ENCODE measurements around the gene LGI4.
"Not testable (repeated sequence)": the region's sequence is repeated elsewhere in the genome, so short reads cannot be mapped to it uniquely, and the experiment has no call there.

Gene LGI4

DNA sequence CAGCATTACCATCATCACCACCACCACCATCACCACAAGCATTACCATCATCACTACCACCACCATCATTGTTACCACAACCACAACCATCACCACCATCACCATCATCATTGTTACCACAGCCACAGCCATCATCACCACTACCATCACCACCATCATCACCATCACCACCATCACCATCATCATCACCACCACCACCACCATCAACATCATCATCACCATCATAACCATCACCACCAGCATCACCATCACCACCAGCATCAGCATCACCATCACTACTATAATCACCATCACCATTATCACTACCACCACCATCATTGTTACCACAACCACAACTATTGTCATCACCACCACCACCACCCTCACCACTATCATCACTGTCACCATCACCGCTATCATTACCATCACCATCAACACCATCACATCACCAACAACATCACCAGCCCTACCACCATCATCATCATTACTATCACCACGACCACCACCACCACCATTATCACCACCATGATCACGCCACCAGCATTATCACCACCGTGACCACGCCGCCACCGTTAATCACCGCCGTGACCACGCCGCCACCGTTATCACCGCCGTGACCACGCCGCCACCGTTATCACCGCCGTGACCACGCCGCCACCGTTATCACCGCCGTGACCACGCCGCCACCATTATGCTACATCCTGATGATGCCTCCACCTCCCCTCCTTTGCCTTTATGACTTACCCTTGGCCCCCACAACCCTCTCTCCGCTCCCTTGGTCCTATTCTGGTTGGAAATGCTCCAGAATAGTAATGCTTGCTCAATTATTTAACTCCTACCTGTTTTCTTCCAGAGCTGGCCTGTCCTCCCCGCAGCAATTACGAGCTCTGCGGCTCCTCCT lies 29.2 kb downstream of the LGI4 start:
- DNase-seq, result no peak

- no peak for DNase-seq
These were observed 29.8 kb downstream of the LGI4 start for GRCh38 chr19:35105047-35105410.

GRCh38 chr19:35104361-35104760 lies 30.5 kb downstream of the LGI4 start:
- DNase-seq, result no peak

DNA sequence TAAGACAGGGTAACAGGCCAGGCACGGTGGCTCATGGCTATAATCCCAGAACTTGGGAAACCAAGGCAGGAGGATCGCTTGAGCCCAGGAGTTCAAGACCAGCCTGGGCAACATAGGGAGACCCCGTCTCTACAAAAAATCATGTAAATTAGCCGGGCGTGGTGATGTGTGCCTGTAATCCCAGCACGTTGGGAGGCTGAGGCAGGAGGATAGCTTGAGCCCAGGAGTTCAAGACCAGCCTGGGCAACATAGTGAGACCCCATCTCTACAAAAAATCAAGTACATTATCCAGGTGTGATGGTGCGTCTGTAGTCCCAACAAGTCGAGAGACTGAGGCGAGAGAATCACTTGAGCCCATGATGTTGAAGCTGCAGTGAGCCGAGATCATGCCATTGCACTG lies 31.2 kb downstream of the LGI4 start:
- not testable (repeated sequence) for DNase-seq

- not testable (repeated sequence) for DNase-seq
These were observed 32.9 kb downstream of the LGI4 start for GRCh38 chr19:35101949-35102348.

GRCh38 chr19:35100588-35101533 lies 34.0 kb downstream of the LGI4 start:
- DNase-seq, result no peak

DNA sequence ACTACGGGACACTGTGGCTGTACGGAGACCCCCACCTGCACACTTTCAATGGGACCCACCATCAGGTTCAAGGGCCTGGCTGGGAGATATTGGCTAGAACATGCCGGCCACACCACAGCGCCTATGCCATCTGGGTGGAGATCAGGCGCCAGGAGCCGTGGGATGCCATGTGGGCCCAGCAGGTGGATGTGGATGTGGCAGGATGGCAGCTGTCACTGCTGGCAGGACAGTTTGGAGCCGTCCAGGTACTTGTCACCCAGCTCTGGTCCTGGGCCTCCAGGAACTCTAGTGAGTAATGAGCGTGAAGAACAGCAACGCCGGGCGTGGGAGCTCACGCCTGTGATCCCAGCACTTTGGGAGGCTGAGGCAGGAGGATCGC lies 35.0 kb downstream of the LGI4 start:
- no peak for DNase-seq

GRCh38 chr19:35099155-35099896 lies 35.5 kb downstream of the LGI4 start:
- DNase-seq, result no peak

DNA sequence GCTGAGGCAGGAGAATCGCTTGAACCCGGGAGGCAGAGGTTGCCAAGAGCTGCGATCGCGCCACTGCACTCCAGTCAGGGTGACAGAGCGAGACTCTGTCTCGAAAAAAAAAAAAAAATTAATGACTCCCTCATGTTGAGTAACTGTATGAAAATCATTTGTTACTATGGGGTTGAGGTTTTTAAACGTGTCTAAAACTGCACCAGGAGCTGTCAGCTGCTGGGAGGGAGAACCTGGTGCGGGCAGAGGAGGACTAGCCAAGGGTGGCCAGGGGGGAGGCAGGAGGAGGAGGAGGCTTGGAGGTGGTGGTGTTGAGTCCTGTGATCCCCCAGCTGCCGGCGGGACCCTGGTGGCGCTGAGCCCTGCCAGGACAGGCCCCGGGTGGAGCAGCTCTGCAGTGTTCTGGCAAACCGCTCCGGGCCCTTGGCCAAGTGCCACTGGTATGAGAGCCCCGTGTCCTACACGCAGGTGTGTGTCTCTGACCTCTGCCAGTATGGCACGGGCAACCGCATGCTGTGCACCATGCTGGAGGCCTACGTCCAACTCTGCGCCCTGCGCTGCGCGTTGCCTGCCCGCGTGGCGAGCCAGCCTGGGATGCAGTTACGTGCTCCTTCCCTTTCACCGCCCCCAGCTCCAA lies 36.3 kb downstream of the LGI4 start:
- DNase-seq, result no peak

DNA sequence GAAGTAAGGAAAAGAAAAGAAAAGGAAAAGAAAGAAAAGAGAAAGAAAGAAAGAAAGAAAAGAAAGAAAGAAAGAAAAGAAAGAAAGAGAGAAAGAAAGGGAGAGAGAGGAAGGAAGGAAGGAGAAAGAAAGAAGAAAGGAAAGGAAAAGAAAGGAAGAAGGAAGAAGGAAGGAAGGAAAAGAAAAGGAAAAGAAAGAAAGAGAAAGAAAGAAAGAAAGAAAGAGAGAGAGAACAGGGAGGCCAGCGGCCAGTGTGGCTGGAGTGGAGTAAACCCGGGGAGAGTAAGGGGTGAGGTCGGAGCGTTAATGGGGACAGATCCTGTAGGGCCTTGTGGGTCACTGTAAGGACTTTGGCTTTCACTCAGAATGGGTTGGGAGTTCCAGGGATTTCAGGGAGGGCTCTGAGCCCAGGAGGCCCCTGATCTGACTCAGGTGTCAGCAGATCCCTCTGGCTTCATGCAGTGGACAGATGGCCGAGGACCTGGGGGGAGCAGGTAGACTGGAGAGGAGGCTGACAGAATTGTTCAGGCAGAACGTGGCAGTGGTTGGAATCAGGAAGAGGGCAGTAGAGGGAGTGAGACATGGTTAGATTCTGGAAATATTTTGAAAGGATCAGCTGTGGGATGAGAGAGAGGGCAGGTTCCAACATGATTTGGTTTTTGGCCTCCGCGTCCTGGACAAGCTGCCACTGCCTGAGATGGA lies 39.0 kb downstream of the LGI4 start:
- no peak for DNase-seq

GRCh38 chr19:35094656-35095055 lies 40.2 kb downstream of the LGI4 start:
- no peak for DNase-seq

GRCh38 chr19:35093941-35094647 lies 40.8 kb downstream of the LGI4 start:
- no peak for DNase-seq

DNA sequence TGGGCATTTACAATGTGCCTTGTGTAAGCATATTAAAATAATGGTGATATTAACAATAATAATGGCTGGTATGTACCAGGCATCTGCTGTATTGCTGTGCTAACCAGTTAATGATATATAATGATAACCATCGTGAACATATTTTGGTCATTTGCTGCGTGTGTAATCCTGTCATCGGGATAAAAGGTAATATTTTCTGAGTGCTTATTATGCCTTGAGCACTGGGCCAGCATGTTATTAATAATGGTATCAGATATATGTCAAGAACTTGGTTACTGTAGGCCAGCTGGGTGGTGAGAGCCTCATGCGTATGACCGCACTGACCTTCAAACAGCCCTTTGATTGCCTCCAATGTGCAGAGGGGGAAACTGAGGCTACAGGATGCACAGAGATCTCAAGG lies 41.4 kb downstream of the LGI4 start:
- DNase-seq, result no peak

- DNase-seq, result no peak
These were observed 44.2 kb downstream of the LGI4 start for GRCh38 chr19:35090506-35091214.

DNA sequence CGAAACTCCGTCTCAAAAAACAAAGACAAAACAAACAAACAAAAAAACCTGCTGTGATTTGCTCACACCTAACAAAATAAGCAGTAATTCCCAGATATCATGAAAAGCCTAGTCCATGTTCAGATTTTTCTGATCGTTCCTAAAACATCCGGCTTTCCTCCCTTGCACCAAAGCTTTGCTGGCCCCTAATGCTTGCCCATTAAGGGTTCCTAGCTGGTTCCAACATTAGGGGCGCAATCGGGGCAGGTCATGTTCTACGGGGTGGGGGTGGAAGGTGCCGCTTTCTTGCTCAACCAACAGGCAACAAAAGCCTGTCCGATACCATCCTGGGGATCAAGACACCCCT lies 44.7 kb downstream of the LGI4 start:
- no peak for DNase-seq

DNA sequence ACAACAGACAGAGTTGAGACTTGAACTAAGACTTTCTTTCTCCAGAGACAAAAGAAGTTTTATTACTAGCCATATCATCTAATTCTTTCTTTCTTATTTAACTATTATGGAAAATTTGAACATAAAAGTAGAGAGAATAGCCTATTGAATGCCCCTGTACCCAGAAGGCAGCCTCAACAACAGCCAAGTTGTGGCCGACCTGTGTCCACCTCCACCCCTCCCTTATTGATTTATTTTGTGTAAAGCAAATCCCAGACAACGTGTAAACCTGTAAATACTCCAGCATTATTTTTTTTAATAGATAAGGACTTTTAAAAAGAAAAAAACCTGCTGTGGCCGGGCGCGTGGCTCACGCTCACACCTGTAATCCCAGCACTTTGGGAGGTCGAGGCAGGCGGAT lies 45.3 kb downstream of the LGI4 start:
- DNase-seq, result no peak

GRCh38 chr19:35088131-35088913 lies 46.5 kb downstream of the LGI4 start:
- no peak for DNase-seq

DNA sequence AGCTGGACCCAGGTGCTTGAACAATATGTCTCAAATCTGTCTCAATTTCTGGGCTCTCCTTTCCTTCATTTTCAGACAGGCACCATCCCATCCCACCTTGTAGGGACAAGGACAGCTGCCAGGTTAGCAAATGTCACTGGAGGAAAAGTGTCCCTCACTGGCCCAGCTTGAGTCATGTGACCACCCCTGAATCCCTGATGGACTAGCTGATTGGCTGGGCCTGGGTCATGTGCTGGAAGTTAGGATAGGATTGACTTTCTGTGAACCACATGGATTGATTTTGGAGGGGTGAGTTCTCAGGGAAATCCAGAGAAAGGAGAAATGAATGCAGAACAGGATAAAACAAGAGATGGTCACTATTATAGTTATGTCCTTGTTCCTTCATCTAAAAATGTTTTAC lies 47.5 kb downstream of the LGI4 start:
- DNase-seq, result no peak

DNA sequence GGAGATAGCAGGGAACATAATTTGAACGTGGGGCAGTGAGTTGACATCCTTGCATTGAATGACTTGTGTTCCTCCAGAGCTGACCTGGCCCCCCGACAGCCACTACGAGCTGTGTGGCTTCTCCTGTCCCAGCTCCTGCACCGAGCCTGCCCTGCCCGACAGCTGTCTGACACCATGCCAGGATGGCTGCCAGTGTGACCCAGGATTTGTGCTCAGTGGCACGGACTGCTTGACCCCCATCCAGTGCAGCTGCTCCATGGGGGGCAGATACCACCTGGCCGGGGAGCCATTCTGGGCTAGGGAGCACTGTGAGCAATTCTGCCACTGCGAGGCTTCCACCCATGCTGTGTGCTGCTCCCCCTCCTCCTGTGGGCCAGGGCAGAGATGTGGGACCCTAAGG lies 48.4 kb downstream of the LGI4 start:
- DNase-seq, result no peak

- DNase-seq, result no peak
These were observed 48.9 kb downstream of the LGI4 start for GRCh38 chr19:35085947-35086346.
